SW480 (cell line): Measurements from ENCODE around the gene EBLN1.

Experiments used
- DNase-seq: peaks from one replicate; pipeline ENCODE4 v3.0.0-alpha.2; 2016; ENCODE audit warnings: low spot score

The EBLN1 gene

GRCh38 chr10:22217842-22218241, at the start of gene EBLN1:
EBLN1 (minus strand) TSS chr10:22218015; CDS start chr10:22209983, 8,032 bp downstream.
- no peak for DNase-seq

GRCh38 chr10:22265839-22266537, 48.2 kb upstream of the EBLN1 start:
- DNase-seq, result no peak

- DNase-seq, result no peak
Observed at GRCh38 chr10:22263106-22263505, 45.3 kb upstream of the EBLN1 start.

GRCh38 chr10:22259280-22259679, 41.5 kb upstream of the EBLN1 start:
- DNase-seq, result no peak

- DNase-seq, result no peak
Observed at GRCh38 chr10:22258471-22258870, 40.7 kb upstream of the EBLN1 start.

GRCh38 chr10:22253580-22253882, 35.7 kb upstream of the EBLN1 start:
- no peak for DNase-seq

- no peak for DNase-seq
Observed at GRCh38 chr10:22252801-22253579, 35.2 kb upstream of the EBLN1 start.

GRCh38 chr10:22252224-22252800, 34.5 kb upstream of the EBLN1 start:
- DNase-seq, result peak; percentile 8

GRCh38 chr10:22251751-22252223, 34.0 kb upstream of the EBLN1 start:
- DNase-seq, result peak; percentile 42

GRCh38 chr10:22250897-22251660, 33.3 kb upstream of the EBLN1 start:
- DNase-seq, result peak; percentile 4

GRCh38 chr10:22247636-22248035, 29.8 kb upstream of the EBLN1 start:
- DNase-seq, result no peak

- DNase-seq, result peak; percentile 97
Observed at GRCh38 chr10:22246680-22247391, 29.0 kb upstream of the EBLN1 start.

- peak; percentile 15 for DNase-seq
Observed at GRCh38 chr10:22245567-22245966, 27.8 kb upstream of the EBLN1 start.

GRCh38 chr10:22244855-22245254, 27.0 kb upstream of the EBLN1 start:
- DNase-seq, result no peak

- no peak for DNase-seq
Observed at GRCh38 chr10:22244001-22244400, 26.2 kb upstream of the EBLN1 start.

- no peak for DNase-seq
Observed at GRCh38 chr10:22243321-22243720, 25.5 kb upstream of the EBLN1 start.

GRCh38 chr10:22231260-22231659, 13.4 kb upstream of the EBLN1 start:
- no peak for DNase-seq

GRCh38 chr10:22230158-22230833, 12.5 kb upstream of the EBLN1 start:
- DNase-seq, result peak; percentile 51

- no peak for DNase-seq
Observed at GRCh38 chr10:22229802-22230157, 12.0 kb upstream of the EBLN1 start.

GRCh38 chr10:22228943-22229801, 11.4 kb upstream of the EBLN1 start:
- DNase-seq, result peak; percentile 91
